GM23338 (cell line): ENCODE results near the gene PRKD1. TPM values are rescaled to one million over a fixed set of nuclear protein-coding genes. Genes with fewer than 3 reads are reported as not detected.

ENCODE experiments used
- ATAC-seq: fragments of 200-7000 bp; cut with Tn5 transposase; 3 replicates; pipeline ENCODE4 v1.9.1; 2020
- DNase-seq: peaks from one replicate; pipeline ENCODE4 v3.0.0-alpha.2; 2015; ENCODE audit warnings: low spot score
- H2AFZ ChIP-seq: fragments of 200-600 bp; sonication (generic); 2 replicates; pipeline ENCODE4 v1.8.0; 2016; ENCODE audit warnings: antibody characterized with exemption, mild to moderate bottlenecking, moderate library complexity
- H3F3A ChIP-seq: fragments of 200-600 bp; sonication (generic); replicated peaks from 2 replicates; pipeline ENCODE4 v1.8.0; 2017; ENCODE audit warnings: antibody characterized with exemption, mixed run types, low read depth
- H3K27ac ChIP-seq: fragments of 200-600 bp; sonication (generic); 2 replicates; pipeline ENCODE4 v1.6.1; 2016; ENCODE audit warnings: low read depth
- H3K27me3 ChIP-seq: fragments of 200-600 bp; sonication (generic); 2 replicates; pipeline ENCODE4 v1.8.0; 2016; ENCODE audit warnings: mild to moderate bottlenecking, mixed run types, moderate library complexity; ENCODE audit not compliant: insufficient read depth
- H3K36me3 ChIP-seq: fragments of 200-600 bp; sonication (generic); 2 replicates; pipeline ENCODE4 v1.8.0; 2016; ENCODE audit warnings: mild to moderate bottlenecking; ENCODE audit not compliant: insufficient read depth
- H3K4me1 ChIP-seq: fragments of 200-600 bp; sonication (generic); 2 replicates; pipeline ENCODE4 v1.8.0; 2016; ENCODE audit warnings: mild to moderate bottlenecking, moderate library complexity; ENCODE audit not compliant: insufficient read depth
- H3K4me2 ChIP-seq: fragments of 200-600 bp; sonication (generic); 2 replicates; pipeline ENCODE4 v1.7.1; 2017; ENCODE audit warnings: mixed run types
- H3K4me3 ChIP-seq: fragments of 200-600 bp; sonication (generic); 2 replicates; pipeline ENCODE4 v1.6.1; 2016; ENCODE audit warnings: mixed run types
- H3K79me2 ChIP-seq: fragments of 200-600 bp; sonication (generic); replicated peaks from 2 replicates; pipeline ENCODE4 v1.8.0; 2017; ENCODE audit warnings: mild to moderate bottlenecking; ENCODE audit not compliant: insufficient read depth
- H3K9me2 ChIP-seq: fragments of 200-600 bp; sonication (generic); 2 replicates; pipeline ENCODE4 v1.8.0; 2017; ENCODE audit not compliant: insufficient read depth
- H4K20me1 ChIP-seq: fragments of 200-600 bp; sonication (generic); replicated peaks from 2 replicates; pipeline ENCODE4 v1.8.0; 2017; ENCODE audit warnings: mild to moderate bottlenecking; ENCODE audit not compliant: insufficient read depth
- H3K27ac Mint-ChIP-seq: 2 replicates; pipeline ENCODE4 v1.8.0; 2020; ENCODE audit warnings: inconsistent platforms, mild to moderate bottlenecking, moderate library complexity, mixed read lengths
- H3K27me3 Mint-ChIP-seq: 3 replicates; pipeline ENCODE4 v1.8.0; 2022; ENCODE audit warnings: low read depth, mild to moderate bottlenecking, moderate library complexity, mixed read lengths, inconsistent platforms; ENCODE audit not compliant: insufficient read depth, poor library complexity
- H3K36me3 Mint-ChIP-seq: 3 replicates; pipeline ENCODE4 v1.8.0; 2021; ENCODE audit warnings: low read depth, mild to moderate bottlenecking, inconsistent platforms, moderate library complexity, mixed read lengths
- H3K4me1 Mint-ChIP-seq: 3 replicates; pipeline ENCODE4 v1.8.0; 2020; ENCODE audit warnings: mild to moderate bottlenecking, inconsistent platforms, mixed read lengths
- H3K4me3 Mint-ChIP-seq: 3 replicates; pipeline ENCODE4 v1.8.0; 2021; ENCODE audit warnings: moderate library complexity, mild to moderate bottlenecking, inconsistent platforms, mixed read lengths
- H3K9me3 Mint-ChIP-seq: 3 replicates; pipeline ENCODE4 v1.8.0; 2020; ENCODE audit warnings: moderate library complexity, mild to moderate bottlenecking, inconsistent platforms, mixed read lengths
- CTCF ChIP-seq, 2 experiments: fragments of 200-600 bp in 1 of 2; sonication (generic) in 1 of 2; conservative IDR thresholded peaks; 2 replicates each; pipeline versions ENCODE4 v1.5.1 to v1.6.1; 2016 to 2017; ENCODE audit warnings: antibody characterized with exemption in 2 of 2, low read depth in 2 of 2, mild to moderate bottlenecking in 2 of 2, moderate library complexity in 1 of 2
- EZH2phosphoT487 ChIP-seq: fragments of 200-600 bp; sonication (generic); IDR thresholded peaks from one replicate; pipeline ENCODE4 v1.8.1; 2018; ENCODE audit warnings: antibody characterized with exemption; ENCODE audit not compliant: unreplicated experiment
- NANOG ChIP-seq: IDR thresholded peaks from 2 replicates; pipeline ENCODE4 v1.6.1; 2016; ENCODE audit warnings: antibody characterized with exemption, borderline replicate concordance
- STAT1 ChIP-seq: IDR thresholded peaks from one replicate; pipeline ENCODE4 v1.6.1; 2016; ENCODE audit warnings: antibody characterized with exemption; ENCODE audit not compliant: unreplicated experiment
- ZNF114 ChIP-seq: fragments of 250-450 bp; sonication (Bioruptor Pico); IDR thresholded peaks from 2 replicates; pipeline ENCODE4 v1.5.0; 2020; ENCODE audit warnings: mild to moderate bottlenecking, moderate library complexity
- ZNF462 ChIP-seq: fragments of 250-450 bp; sonication (Bioruptor Pico); IDR thresholded peaks from 2 replicates; pipeline ENCODE4 v1.5.0; 2020; ENCODE audit warnings: mild to moderate bottlenecking, moderate library complexity
- polyA plus RNA-seq: library from polyadenylated mRNA; unstranded; fragments of >200 nt; fragmentation: Nextera tagmentation; extraction: Ambion mirVana; gene quantifications from 2 replicates; pipeline ENCODE4 v1.2.1, GENCODE V29; 2016
- total RNA-seq: library from RNA; depleted of rRNA; stranded (reverse); fragments of >200 nt; shearing (Covaris generic); gene quantifications from 2 replicates; pipeline ENCODE4 v1.2.3, GENCODE V29; 2014
- TF ChIP-seq, protein P1 (sequence below): IDR thresholded peaks from 2 replicates; pipeline ENCODE4 v1.6.1; 2016; ENCODE audit warnings: antibody characterized with exemption

Gene PRKD1
- total and polyA plus RNA-seq, 2 experiments from 2014 or later = 3.1 to 9.7 TPM

DNA sequence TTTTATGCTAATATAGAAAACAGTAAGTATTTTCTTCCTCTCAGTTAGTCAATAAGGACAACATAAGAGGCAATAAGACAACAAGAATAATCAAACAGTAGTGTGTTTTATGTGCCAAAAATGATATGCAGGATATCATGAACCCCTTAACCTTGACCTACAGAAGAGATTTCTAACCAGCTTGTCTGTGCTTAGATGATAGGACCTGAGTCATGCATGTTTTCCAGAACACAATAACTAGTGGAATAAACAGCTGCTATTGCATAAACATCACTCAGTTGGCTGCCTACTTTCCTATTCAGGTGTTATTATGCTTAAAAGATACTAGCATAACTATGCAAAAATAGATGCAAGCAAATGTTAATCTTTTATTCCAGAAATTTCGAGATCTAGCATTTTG is 282.5 kb downstream of the PRKD1 start:
- Histone ChIP-seq H3K4me1 (peaks cover 11% of the 10 kb centered on the region; the same call in 1 of the 2 replicates), H3K36me3 (no peaks in the 10 kb centered on the region), H3F3A (no peaks in the 10 kb centered on the region), H2AFZ (no peak overlapping the region), H3K4me3 (no peak overlapping the region), H3K27ac (no peak overlapping the region), H4K20me1 (no peaks in the 10 kb centered on the region), H3K9me2 (no peaks in the 10 kb centered on the region), H3K4me2 (no peak overlapping the region), H3K79me2 (no peaks in the 10 kb centered on the region), H3K27me3 (no peaks in the 10 kb centered on the region)
- Mint-ChIP-seq H3K36me3 (peaks cover 37% of the 10 kb centered on the region), H3K27ac (no peak overlapping the region), H3K27me3 (peaks cover 2% of the 10 kb centered on the region), H3K9me3 (peaks cover 42% of the 10 kb centered on the region), H3K4me3 (no peak overlapping the region), H3K4me1 (peaks cover 25% of the 10 kb centered on the region; the same call in 2 of the 3 replicates)
- DNase-seq (no peak), ATAC-seq (no peak)
- TF ChIP-seq, protein P1, sequence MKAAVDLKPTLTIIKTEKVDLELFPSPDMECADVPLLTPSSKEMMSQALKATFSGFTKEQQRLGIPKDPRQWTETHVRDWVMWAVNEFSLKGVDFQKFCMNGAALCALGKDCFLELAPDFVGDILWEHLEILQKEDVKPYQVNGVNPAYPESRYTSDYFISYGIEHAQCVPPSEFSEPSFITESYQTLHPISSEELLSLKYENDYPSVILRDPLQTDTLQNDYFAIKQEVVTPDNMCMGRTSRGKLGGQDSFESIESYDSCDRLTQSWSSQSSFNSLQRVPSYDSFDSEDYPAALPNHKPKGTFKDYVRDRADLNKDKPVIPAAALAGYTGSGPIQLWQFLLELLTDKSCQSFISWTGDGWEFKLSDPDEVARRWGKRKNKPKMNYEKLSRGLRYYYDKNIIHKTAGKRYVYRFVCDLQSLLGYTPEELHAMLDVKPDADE = no peak
- TF ChIP-seq STAT1 (no peak), NANOG (no peak), CTCF (conservative IDR thresholded peaks at IDR 0.05; ENCODE audit: low read depth in 2 of 2) (no peak), EZH2phosphoT487 (no peak)

GRCh38 chr14:29643433-29644211 is 284.0 kb downstream of the PRKD1 start:
- no peaks in the 10 kb centered on the region for H3K27me3 ChIP-seq
- H3K79me2 ChIP-seq = no peaks in the 10 kb centered on the region
- no peak overlapping the region for H3K4me3 Mint-ChIP-seq
- peaks cover 24% of the 10 kb centered on the region; the same call in 2 of the 3 replicates for H3K36me3 Mint-ChIP-seq
- no peak overlapping the region for H3K4me3 ChIP-seq
- no peak overlapping the region for H3K4me2 ChIP-seq
- H3K27me3 Mint-ChIP-seq = no peaks in the 10 kb centered on the region
- H4K20me1 ChIP-seq = no peaks in the 10 kb centered on the region
- no peak overlapping the region; the same call in 1 of the 2 replicates for H2AFZ ChIP-seq
- H3K4me1 Mint-ChIP-seq = peaks cover 14% of the 10 kb centered on the region; the same call in 2 of the 3 replicates
- no peaks in the 10 kb centered on the region for H3K9me2 ChIP-seq
- peaks cover 7% of the 10 kb centered on the region; the same call in 1 of the 2 replicates for H3K4me1 ChIP-seq
- peaks cover 28% of the 10 kb centered on the region for H3K9me3 Mint-ChIP-seq
- no peaks in the 10 kb centered on the region for H3F3A ChIP-seq
- DNase-seq (peak; percentile 8), ATAC-seq (no peak)
- peak overlapping the region; percentile 93 for H3K27ac Mint-ChIP-seq
- no peak overlapping the region for H3K27ac ChIP-seq
- no peaks in the 10 kb centered on the region for H3K36me3 ChIP-seq
- TF ChIP-seq EZH2phosphoT487 (no peak), ZNF462 (no peak), CTCF (conservative IDR thresholded peaks at IDR 0.05; ENCODE audit: low read depth in 2 of 2) (no peak), ZNF114 (CRISPR knock-in tag) (no peak)
